ENCODE data around the gene HIPK1. TPM values are rescaled to one million over a fixed set of nuclear protein-coding genes. Genes with fewer than 3 reads are reported as not detected.

HIPK1 gene
- polyA plus RNA-seq = 10 to 100 TPM in 2 of 3 donors, 1 to 10 TPM in 1; 4.3 to 27.5 (median 12.7) TPM

GRCh38 chr1:113928941-113929749, at the start of gene HIPK1:
HIPK1 (plus strand) TSS chr1:113929324.
- Mint-ChIP-seq H3K9me3 (no peaks in the 10 kb centered on the region), H3K27ac (peak within 1 kb of the TSS; percentile 97 to 100 (median 100)), H3K4me3 (peak within 1 kb of the TSS; percentile 93 to 99 (median 97)), H3K27me3 (ENCODE audit: low read depth in 3 of 3) (peaks cover 24 to 36% (median 33%) of the 10 kb centered on the region in 3 donors), H3K36me3 (peaks cover 3 to 14% (median 5%) of the 10 kb centered on the region in 3 donors), H3K4me1 (peaks cover 57 to 58% of the 10 kb centered on the region in 2 donors)
- peak; percentile 92 for DNase-seq

GRCh38 chr1:113879739-113880038, 49.4 kb upstream of the HIPK1 start:
- Mint-ChIP-seq H3K27me3 (ENCODE audit: low read depth in 3 of 3) (peaks cover 0 to 8% (median 0%) of the 10 kb centered on the region in 3 donors), H3K27ac (peak overlapping the region; percentile 92 to 99 (median 94)), H3K36me3 (peaks cover 3 to 13% (median 8%) of the 10 kb centered on the region in 3 donors), H3K4me3 (peak overlapping the region; percentile 55 to 78 (median 70)), H3K4me1 (peaks cover 65 to 73% of the 10 kb centered on the region in 2 donors), H3K9me3 (no peaks in the 10 kb centered on the region)
- DNase-seq = no peak

- Mint-ChIP-seq H3K27ac (peak overlapping the region in 4 of 6 donors; percentile 73 to 92 (median 78)), H3K4me3 (no peak overlapping the region), H3K27me3 (ENCODE audit: low read depth in 3 of 3) (peaks cover 0 to 8% (median 0%) of the 10 kb centered on the region in 3 donors), H3K36me3 (peaks cover 7 to 19% (median 11%) of the 10 kb centered on the region in 3 donors), H3K9me3 (no peaks in the 10 kb centered on the region), H3K4me1 (peaks cover 53 to 54% of the 10 kb centered on the region in 2 donors)
- no peak for DNase-seq
Measured at GRCh38 chr1:113881661-113882060, 47.5 kb upstream of the HIPK1 start.

- Mint-ChIP-seq H3K36me3 (peaks cover 4 to 14% (median 11%) of the 10 kb centered on the region in 3 donors), H3K27ac (peak overlapping the region in 1 of 6 donors; percentile 28), H3K4me3 (no peak overlapping the region), H3K9me3 (no peaks in the 10 kb centered on the region), H3K27me3 (ENCODE audit: low read depth in 3 of 3) (no peaks in the 10 kb centered on the region), H3K4me1 (peaks cover 9 to 20% of the 10 kb centered on the region in 2 donors)
- no peak for DNase-seq
Measured at GRCh38 chr1:113886417-113887401, 42.4 kb upstream of the HIPK1 start.

GRCh38 chr1:113887402-113888175, 41.5 kb upstream of the HIPK1 start, which contains the start of gene BCL2L15:
BCL2L15 (minus strand) TSS chr1:113887581; CDS start chr1:113887375, 206 bp downstream.
- no peak for DNase-seq
- H3K4me3 Mint-ChIP-seq = no peak within 1 kb of the TSS
- H3K27me3 Mint-ChIP-seq (ENCODE audit: low read depth in 3 of 3) = no peaks in the 10 kb centered on the region
- peaks cover 4 to 14% (median 11%) of the 10 kb centered on the region in 3 donors for H3K36me3 Mint-ChIP-seq
- H3K9me3 Mint-ChIP-seq = no peaks in the 10 kb centered on the region
- peak within 1 kb of the TSS in 3 of 6 donors; percentile 3 to 66 (median 28) for H3K27ac Mint-ChIP-seq
- H3K4me1 Mint-ChIP-seq = peaks cover 12 to 19% of the 10 kb centered on the region in 2 donors

- Mint-ChIP-seq H3K36me3 (peaks cover 5 to 18% (median 7%) of the 10 kb centered on the region in 3 donors), H3K9me3 (no peaks in the 10 kb centered on the region), H3K4me1 (peaks cover 29% of the 10 kb centered on the region in 2 donors), H3K4me3 (no peak overlapping the region), H3K27me3 (ENCODE audit: low read depth in 3 of 3) (no peaks in the 10 kb centered on the region), H3K27ac (peak overlapping the region in 4 of 6 donors; percentile 20 to 56 (median 33))
- DNase-seq = no peak
Measured at GRCh38 chr1:113890816-113891215, 38.3 kb upstream of the HIPK1 start.

- Mint-ChIP-seq H3K9me3 (no peaks in the 10 kb centered on the region), H3K4me3 (no peak overlapping the region), H3K36me3 (peaks cover 0 to 24% (median 10%) of the 10 kb centered on the region in 3 donors), H3K27ac (peak overlapping the region in 5 of 6 donors; percentile 34 to 74 (median 69)), H3K27me3 (ENCODE audit: low read depth in 3 of 3) (no peaks in the 10 kb centered on the region), H3K4me1 (peaks cover 23 to 31% of the 10 kb centered on the region in 2 donors)
- DNase-seq = no peak
Measured at GRCh38 chr1:113891631-113892220, 37.4 kb upstream of the HIPK1 start.

GRCh38 chr1:113893267-113893666, 35.9 kb upstream of the HIPK1 start:
- Mint-ChIP-seq H3K4me1 (peaks cover 22 to 41% of the 10 kb centered on the region in 2 donors), H3K27ac (peak overlapping the region in 5 of 6 donors; percentile 31 to 86 (median 63)), H3K9me3 (no peaks in the 10 kb centered on the region), H3K27me3 (ENCODE audit: low read depth in 3 of 3) (no peaks in the 10 kb centered on the region), H3K36me3 (peaks cover 0 to 35% (median 18%) of the 10 kb centered on the region in 3 donors), H3K4me3 (no peak overlapping the region)
- no peak for DNase-seq

GRCh38 chr1:113895098-113895497, 34.0 kb upstream of the HIPK1 start:
- DNase-seq = no peak
- Mint-ChIP-seq H3K9me3 (no peaks in the 10 kb centered on the region), H3K4me1 (peaks cover 32 to 59% of the 10 kb centered on the region in 2 donors), H3K27ac (peak overlapping the region in 3 of 6 donors; percentile 25 to 64 (median 31)), H3K4me3 (no peak overlapping the region), H3K27me3 (ENCODE audit: low read depth in 3 of 3) (no peaks in the 10 kb centered on the region), H3K36me3 (peaks cover 3 to 51% (median 30%) of the 10 kb centered on the region in 3 donors)

GRCh38 chr1:113895961-113896360, 33.2 kb upstream of the HIPK1 start:
- no peak for DNase-seq
- Mint-ChIP-seq H3K36me3 (peaks cover 5 to 58% (median 33%) of the 10 kb centered on the region in 3 donors), H3K4me1 (peaks cover 32 to 61% of the 10 kb centered on the region in 2 donors), H3K27ac (peak overlapping the region in 5 of 6 donors; percentile 46 to 72 (median 64)), H3K27me3 (ENCODE audit: low read depth in 3 of 3) (no peaks in the 10 kb centered on the region), H3K4me3 (no peak overlapping the region), H3K9me3 (no peaks in the 10 kb centered on the region)

- H3K4me3 Mint-ChIP-seq = no peak overlapping the region
- peak overlapping the region in 5 of 6 donors; percentile 3 to 66 (median 48) for H3K27ac Mint-ChIP-seq
- peaks cover 56 to 79% of the 10 kb centered on the region in 2 donors for H3K4me1 Mint-ChIP-seq
- no peaks in the 10 kb centered on the region for H3K27me3 Mint-ChIP-seq (ENCODE audit: low read depth in 3 of 3)
- H3K36me3 Mint-ChIP-seq = peaks cover 7 to 69% (median 36%) of the 10 kb centered on the region in 3 donors
- DNase-seq = no peak
- H3K9me3 Mint-ChIP-seq = no peaks in the 10 kb centered on the region
Measured at GRCh38 chr1:113898241-113898814, 30.8 kb upstream of the HIPK1 start.

- no peak for DNase-seq
- Mint-ChIP-seq H3K4me1 (peaks cover 59 to 81% of the 10 kb centered on the region in 2 donors), H3K9me3 (no peaks in the 10 kb centered on the region), H3K27me3 (ENCODE audit: low read depth in 3 of 3) (no peaks in the 10 kb centered on the region), H3K27ac (peak overlapping the region in 4 of 6 donors; percentile 22 to 78 (median 37)), H3K4me3 (no peak overlapping the region), H3K36me3 (peaks cover 7 to 68% (median 36%) of the 10 kb centered on the region in 3 donors)
Measured at GRCh38 chr1:113899111-113899510, 30.0 kb upstream of the HIPK1 start.
